ENCODE measurements around the gene TBX18. TPM values are rescaled to one million over a fixed set of nuclear protein-coding genes. Genes with fewer than 3 reads are reported as not detected.

TBX18 gene
- total RNA-seq, 1 experiment from 2014 or later = 14.4 TPM

DNA sequence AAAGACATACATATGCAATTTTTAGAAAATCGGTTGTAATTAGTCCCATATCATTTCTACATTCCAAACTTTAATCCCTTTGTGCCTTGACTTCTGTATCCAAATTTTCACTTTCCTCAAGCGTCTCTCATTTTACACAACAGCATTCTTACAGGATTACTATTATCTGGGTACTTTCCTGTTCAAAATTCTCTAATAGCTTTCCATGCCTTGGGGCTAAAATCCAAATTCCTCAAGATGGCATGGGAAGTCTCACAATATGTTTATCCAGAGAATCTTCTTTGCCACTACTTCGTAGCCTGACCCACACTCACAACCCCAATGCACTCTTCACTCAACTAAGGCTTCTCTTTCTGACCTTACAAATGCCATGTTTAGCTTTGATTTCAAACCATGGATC lies 125.0 kb downstream of the TBX18 start (continued):
- TF ChIP-seq TCF7L2 (IDR thresholded peaks at IDR 0.05; ENCODE audit: borderline replicate concordance, extremely low read depth, insufficient read depth, insufficient read length) = no peak
- TF ChIP-seq EZH2 (IDR thresholded peaks at IDR 0.05) = no peak
- no peak for TF ChIP-seq POLR2A (IDR thresholded peaks at IDR 0.05; ENCODE audit: borderline replicate concordance, extremely low read depth, insufficient read depth, insufficient read length)
- TF ChIP-seq POLR2AphosphoS5 (IDR thresholded peaks at IDR 0.05; ENCODE audit: low read depth, low read length) = no peak
- TF ChIP-seq YY1 (IDR thresholded peaks at IDR 0.05; ENCODE audit: extremely low read depth, insufficient replicate concordance, low read depth, low read length) = no peak
- no peak for TF ChIP-seq FOSL1 (IDR thresholded peaks at IDR 0.05; ENCODE audit: low read depth)
- no peak for TF ChIP-seq SRF (IDR thresholded peaks at IDR 0.05; ENCODE audit: low read depth)
- TF ChIP-seq CEBPB (IDR thresholded peaks at IDR 0.05; ENCODE audit: low read depth) = no peak

DNA sequence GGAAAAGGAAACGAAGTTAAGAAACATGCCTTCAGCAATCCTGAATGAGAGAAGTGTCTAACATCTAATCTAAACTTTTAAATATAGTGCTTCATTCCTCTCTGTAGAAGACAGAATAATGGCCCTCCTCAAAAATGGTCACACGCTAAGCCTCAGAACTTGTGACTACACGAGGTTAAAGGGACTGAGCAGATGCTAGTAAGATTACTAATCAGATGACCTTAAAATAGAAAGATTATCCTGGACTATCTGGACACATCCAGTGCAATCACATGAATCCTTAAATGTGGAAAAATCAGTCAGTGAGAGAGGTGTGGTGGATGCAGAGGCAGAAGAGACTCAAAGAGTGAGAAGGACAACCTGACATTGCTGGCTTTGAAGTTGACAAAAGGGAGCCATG lies 126.1 kb downstream of the TBX18 start:
- BruUV-seq (replicated peaks) = no TSS peak
- TF ChIP-seq, protein P1, sequence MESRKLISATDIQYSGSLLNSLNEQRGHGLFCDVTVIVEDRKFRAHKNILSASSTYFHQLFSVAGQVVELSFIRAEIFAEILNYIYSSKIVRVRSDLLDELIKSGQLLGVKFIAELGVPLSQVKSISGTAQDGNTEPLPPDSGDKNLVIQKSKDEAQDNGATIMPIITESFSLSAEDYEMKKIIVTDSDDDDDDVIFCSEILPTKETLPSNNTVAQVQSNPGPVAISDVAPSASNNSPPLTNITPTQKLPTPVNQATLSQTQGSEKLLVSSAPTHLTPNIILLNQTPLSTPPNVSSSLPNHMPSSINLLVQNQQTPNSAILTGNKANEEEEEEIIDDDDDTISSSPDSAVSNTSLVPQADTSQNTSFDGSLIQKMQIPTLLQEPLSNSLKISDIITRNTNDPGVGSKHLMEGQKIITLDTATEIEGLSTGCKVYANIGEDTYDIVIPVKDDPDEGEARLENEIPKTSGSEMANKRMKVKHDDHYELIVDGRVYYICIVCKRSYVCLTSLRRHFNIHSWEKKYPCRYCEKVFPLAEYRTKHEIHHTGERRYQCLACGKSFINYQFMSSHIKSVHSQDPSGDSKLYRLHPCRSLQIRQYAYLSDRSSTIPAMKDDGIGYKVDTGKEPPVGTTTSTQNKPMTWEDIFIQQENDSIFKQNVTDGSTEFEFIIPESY (IDR thresholded peaks at IDR 0.05; ENCODE audit: extremely low read depth, insufficient replicate concordance, low read length) = no peak
- TF ChIP-seq ZFX (IDR thresholded peaks at IDR 0.05) (no peak), ZNF274 (IDR thresholded peaks at IDR 0.05; ENCODE audit: low read depth, low read length) (no peak), TCF7L2 (IDR thresholded peaks at IDR 0.05; ENCODE audit: borderline replicate concordance, extremely low read depth, insufficient read depth, insufficient read length) (no peak), CEBPB (IDR thresholded peaks at IDR 0.05; ENCODE audit: low read depth) (no peak), CBX3 (IDR thresholded peaks at IDR 0.05; ENCODE audit: low read depth) (no peak), ATF3 (IDR thresholded peaks at IDR 0.05) (no peak), SRF (IDR thresholded peaks at IDR 0.05; ENCODE audit: low read depth) (no peak), EZH2 (IDR thresholded peaks at IDR 0.05) (no peak), FOSL1 (IDR thresholded peaks at IDR 0.05; ENCODE audit: low read depth) (no peak)
- TF ChIP-seq, protein P2, sequence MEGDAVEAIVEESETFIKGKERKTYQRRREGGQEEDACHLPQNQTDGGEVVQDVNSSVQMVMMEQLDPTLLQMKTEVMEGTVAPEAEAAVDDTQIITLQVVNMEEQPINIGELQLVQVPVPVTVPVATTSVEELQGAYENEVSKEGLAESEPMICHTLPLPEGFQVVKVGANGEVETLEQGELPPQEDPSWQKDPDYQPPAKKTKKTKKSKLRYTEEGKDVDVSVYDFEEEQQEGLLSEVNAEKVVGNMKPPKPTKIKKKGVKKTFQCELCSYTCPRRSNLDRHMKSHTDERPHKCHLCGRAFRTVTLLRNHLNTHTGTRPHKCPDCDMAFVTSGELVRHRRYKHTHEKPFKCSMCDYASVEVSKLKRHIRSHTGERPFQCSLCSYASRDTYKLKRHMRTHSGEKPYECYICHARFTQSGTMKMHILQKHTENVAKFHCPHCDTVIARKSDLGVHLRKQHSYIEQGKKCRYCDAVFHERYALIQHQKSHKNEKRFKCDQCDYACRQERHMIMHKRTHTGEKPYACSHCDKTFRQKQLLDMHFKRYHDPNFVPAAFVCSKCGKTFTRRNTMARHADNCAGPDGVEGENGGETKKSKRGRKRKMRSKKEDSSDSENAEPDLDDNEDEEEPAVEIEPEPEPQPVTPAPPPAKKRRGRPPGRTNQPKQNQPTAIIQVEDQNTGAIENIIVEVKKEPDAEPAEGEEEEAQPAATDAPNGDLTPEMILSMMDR (IDR thresholded peaks at IDR 0.05 in 2 of 3, conservative IDR thresholded peaks at IDR 0.05 in 1 of 3; ENCODE audit: borderline replicate concordance in 1 of 3, insufficient read depth in 1 of 3, low read depth in 2 of 3, low read length in 2 of 3) = no peak
- H3K9me2 ChIP-seq (ENCODE audit: insufficient read depth) = no peaks in the 10 kb centered on the region
- H3K9ac ChIP-seq (ENCODE audit: low read length) = no peak overlapping the region
- no peaks in the 10 kb centered on the region for H4K20me1 ChIP-seq (ENCODE audit: insufficient read depth)
- H3K79me2 ChIP-seq (ENCODE audit: insufficient read depth, low read length) = no peaks in the 10 kb centered on the region
- H3K27me3 ChIP-seq (ENCODE audit: insufficient read depth, low read length) = no peaks in the 10 kb centered on the region
- H3K4me3 ChIP-seq (replicated peaks in 1 of 2; ENCODE audit: low read depth in 1 of 2, low read length in 2 of 2) = no peak overlapping the region
- ATAC-seq (no peak), DNase-seq (ENCODE audit: low read depth, low spot score) (no peak)
- H3K9me3 ChIP-seq (ENCODE audit: control insufficient read depth in 1 of 2, insufficient read depth in 1 of 2, low read depth in 1 of 2, low read length in 2 of 2) = no peaks in the 10 kb centered on the region
- RAD21 ChIA-PET (ENCODE audit: low non-redundant PET in 1 of 2, low total read pairs in 2 of 2, uncharacterized antibody in 2 of 2, unreplicated experiment in 2 of 2) = no interaction called here
- H3K36me3 ChIP-seq (ENCODE audit: control insufficient read depth in 1 of 2, insufficient read depth in 2 of 2, low read length in 2 of 2) = no peaks in the 10 kb centered on the region
- no peaks in the 10 kb centered on the region for H3K4me1 ChIP-seq (ENCODE audit: control insufficient read depth in 1 of 2, insufficient read depth in 2 of 2, low read length in 2 of 2)
- no peak overlapping the region for H2AFZ ChIP-seq (ENCODE audit: low read depth, low read length, poor library complexity, severe bottlenecking)
- CTCF ChIA-PET = no interaction called here
- H3K27ac ChIP-seq (ENCODE audit: low read depth, low read length) = no peak overlapping the region
- POLR2A ChIA-PET = no interaction called here
- intact Hi-C loops (cut with micrococcal nuclease) = no loop called here
- no peak overlapping the region for H3K4me2 ChIP-seq (ENCODE audit: low read length)

All from HCT116 (cell line).